OCI-LY1 (cell line): ENCODE measurements around the gene SNAI3.

ENCODE experiments used
- EZH2 ChIP-seq: fragments of 200-600 bp; sonication (generic), shearing (Covaris generic); IDR thresholded peaks from 2 replicates; pipeline ENCODE4 v1.8.0; 2017; ENCODE audit warnings: borderline replicate concordance, mixed run types, mild to moderate bottlenecking, antibody characterized with exemption, low read length, moderate library complexity, mixed read lengths
- TF ChIP-seq, protein P1 (sequence below): fragments of 200-600 bp; sonication (generic), shearing (Covaris generic); IDR thresholded peaks from 2 replicates; pipeline ENCODE4 v1.5.1; 2017; ENCODE audit warnings: mild to moderate bottlenecking, antibody characterized with exemption, low read length, moderate library complexity, mixed read lengths

GRCh38 chr16:88646345-88647034 lies 39.8 kb downstream of the SNAI3 start:
- TF ChIP-seq, protein P1, sequence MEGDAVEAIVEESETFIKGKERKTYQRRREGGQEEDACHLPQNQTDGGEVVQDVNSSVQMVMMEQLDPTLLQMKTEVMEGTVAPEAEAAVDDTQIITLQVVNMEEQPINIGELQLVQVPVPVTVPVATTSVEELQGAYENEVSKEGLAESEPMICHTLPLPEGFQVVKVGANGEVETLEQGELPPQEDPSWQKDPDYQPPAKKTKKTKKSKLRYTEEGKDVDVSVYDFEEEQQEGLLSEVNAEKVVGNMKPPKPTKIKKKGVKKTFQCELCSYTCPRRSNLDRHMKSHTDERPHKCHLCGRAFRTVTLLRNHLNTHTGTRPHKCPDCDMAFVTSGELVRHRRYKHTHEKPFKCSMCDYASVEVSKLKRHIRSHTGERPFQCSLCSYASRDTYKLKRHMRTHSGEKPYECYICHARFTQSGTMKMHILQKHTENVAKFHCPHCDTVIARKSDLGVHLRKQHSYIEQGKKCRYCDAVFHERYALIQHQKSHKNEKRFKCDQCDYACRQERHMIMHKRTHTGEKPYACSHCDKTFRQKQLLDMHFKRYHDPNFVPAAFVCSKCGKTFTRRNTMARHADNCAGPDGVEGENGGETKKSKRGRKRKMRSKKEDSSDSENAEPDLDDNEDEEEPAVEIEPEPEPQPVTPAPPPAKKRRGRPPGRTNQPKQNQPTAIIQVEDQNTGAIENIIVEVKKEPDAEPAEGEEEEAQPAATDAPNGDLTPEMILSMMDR: no peak
- TF ChIP-seq EZH2: no peak
